ENCODE results near the gene TSHZ1.

The TSHZ1 gene

DNA sequence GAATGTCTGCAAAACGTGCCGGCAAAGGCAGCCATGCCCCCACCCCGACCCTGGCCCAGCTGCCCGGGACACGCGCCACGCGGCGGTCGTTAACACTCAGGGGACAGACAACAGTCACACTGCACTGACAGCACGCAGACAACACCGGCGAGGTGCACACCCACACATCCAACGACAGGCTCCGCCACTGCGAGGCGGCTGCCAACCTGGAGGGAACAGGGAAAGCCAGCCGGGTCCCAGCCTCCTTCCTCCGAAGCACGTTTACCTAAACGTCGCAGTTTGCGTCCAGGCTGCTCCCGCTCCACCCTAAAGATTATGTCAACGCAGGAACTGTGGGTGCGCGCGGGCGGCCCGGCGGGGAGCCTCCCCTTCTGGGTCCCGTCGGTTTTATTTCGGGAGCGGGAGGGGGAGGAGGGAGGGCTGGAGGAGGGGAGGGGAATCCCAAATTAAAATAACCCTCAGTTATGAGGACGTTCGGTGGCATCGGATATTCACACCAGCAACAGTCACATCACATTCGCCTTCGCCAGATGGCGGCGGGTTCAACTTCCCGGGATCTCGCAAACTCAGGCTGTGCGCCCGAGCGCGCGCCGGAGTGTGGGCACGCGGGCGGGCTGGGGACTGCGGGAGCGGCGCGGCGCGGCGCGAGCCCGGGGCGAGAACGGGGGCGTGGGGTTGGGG lies 2.3 kb upstream of the TSHZ1 start:
- DNase-seq = no peak

DNA sequence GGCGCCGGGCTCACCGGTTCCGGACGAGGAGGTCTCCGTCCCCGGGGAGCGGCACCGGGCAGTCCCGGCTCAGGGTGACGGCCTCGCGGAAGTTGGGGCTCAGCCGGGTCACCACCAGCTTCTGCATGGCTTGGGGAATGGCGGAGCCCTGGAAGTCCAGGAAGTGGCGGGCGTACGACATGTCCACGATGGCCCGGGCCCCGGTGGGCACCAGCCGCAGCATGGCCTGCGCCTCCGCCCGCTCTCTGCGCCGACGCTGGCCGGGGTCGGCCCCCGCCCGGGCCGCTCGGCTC lies 1.8 kb upstream of the TSHZ1 start:
- DNase-seq = no peak

DNA sequence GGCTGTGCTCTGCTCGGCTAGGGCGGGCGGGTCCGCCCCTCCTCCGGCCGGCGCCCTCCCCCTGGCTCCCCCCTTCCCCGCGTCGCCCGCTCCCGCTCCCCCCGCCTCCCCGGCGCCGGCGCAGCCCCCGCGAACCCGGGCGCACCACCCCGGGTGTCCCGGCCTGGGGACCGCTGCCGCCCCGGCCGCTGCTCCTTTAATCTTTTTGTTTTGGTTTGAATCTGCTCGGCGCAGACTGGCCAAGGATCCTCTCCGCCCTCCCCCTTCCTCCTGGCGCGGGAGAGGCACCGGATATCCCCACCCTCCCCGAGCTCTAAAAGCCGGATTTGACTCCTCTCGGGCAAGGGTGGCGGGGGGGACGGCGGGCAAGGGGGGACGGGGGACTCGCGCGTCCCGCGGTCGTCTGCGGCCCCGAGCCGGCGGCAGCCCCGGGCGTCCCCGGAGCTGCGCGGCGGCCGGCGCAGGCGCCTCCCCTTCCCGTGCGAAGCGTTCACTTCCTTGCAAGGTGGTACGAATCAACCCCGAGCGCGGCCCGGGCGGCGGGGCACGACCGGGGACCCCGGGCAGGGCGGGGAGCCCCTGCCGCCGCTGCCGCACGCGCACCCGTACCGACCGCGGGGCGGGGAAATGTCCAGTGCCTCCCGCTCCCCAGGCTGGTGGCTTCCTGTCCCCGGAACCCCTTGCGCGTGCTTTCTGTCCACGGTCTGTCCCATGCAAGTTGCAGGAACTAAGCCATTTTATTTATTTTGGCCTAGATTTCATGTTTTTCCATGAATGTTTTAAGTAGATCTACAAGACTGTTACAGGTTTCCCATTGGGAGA lies 1.3 kb upstream of the TSHZ1 start, which contains the start of gene PTGR3:
Gene PTGR3, minus strand, starts transcription at position 11 of the 822 bp plus-strand sequence. CDS start 81 bp downstream, outside the sequence.
- peak; percentile 59 for DNase-seq

DNA sequence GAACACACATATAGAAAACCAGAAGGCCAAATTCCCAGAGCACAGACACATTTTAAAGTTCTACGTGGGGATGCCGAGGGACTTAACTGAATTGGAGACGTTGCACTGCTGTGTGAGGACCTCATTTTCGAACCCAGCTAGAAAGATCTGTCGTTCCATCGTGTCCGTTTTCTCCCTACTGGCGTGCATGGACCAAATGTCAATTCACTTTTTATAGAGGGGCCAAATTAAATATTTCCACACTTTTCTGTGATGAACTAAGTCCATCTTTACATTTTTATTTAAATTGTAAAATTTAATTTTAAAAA lies 692 bp upstream of the TSHZ1 start:
- no peak for DNase-seq

DNA sequence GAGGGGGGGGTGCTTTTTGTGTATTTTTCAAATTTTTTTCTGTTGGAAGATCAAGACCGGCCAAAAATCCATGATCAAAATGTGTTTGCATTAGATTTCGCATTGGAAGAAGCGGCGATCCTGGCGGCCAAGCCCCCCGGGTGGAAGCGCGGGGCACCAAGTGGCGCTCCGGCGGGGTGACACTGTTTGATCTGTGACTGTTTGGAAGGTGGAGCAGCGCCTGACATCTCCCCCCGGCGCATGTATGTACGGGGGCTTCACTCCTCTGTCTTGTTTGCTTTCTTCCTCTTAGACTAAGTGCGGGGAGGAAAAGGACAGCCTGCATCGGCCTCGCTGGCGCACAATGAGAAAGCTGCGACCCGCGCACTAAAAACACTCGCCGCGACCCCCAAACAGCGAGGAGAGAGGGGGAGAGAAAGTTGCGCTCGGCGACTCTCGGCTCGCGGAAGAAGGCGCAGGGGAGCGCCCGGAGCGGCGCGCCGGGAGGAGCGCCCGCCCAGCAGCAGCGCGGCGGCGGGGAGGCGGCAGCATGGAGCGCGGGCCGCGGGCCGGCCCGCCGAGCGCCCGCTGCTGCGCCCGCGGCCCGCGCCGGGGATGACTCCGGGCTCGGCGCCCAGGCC lies 515 bp downstream of the TSHZ1 start:
- DNase-seq = no peak

DNA sequence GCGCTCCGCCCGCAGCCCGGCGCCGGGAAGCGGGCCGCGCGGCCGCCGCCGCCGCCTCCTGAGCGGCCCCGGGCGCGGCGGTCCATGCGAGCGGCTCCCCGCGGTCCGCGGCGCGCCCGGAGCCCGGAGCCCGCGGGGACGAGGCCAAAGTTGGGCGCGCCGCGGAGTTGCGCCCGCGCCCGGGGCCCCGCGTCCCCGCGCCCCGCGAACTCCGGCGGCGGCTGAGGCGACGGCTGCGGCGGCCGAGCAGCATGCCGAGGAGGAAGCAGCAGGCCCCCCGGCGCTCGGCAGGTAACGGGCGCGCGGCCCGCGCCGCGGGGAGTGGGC lies 992 bp downstream of the TSHZ1 start:
- DNase-seq = no peak

DNA sequence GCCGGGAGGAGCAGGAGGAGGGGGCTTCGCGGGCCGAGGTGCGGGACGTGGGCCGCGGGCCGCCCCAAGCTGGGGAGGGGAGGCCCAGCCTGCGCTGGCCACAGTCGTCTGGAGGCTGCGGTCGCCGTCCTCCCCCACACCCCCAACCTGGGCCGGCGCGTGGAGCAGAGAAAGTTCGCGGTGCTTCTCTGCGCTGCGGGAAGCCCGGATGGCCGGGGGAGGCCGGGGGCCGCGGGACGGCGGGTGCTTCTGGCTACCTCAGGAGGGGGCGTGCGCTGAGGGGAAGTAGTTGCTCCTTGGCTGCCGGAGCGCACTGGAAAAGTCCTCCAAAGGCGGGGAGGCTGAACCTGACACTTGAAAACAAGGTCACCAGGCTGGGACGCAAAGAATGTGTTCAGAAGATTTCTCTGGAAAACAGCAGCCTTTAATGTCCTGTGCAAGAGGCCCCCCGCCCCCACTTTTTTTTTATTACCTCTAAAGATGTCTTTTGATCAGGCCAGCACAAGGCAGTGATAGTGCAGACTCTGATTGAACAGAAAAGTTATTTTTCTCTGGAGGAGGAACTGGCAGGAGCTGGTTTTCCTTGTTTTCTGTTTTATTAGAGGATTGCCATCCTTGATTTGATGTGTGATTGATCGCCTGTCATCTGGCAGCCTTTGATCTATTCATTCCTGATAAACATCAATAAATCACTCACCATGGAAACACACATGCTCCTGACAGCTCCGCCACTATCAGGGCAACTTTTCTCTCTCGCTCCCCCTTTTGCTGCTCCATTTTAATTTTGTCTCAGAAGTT lies 1.6 kb downstream of the TSHZ1 start:
- DNase-seq = peak; percentile 10

DNA sequence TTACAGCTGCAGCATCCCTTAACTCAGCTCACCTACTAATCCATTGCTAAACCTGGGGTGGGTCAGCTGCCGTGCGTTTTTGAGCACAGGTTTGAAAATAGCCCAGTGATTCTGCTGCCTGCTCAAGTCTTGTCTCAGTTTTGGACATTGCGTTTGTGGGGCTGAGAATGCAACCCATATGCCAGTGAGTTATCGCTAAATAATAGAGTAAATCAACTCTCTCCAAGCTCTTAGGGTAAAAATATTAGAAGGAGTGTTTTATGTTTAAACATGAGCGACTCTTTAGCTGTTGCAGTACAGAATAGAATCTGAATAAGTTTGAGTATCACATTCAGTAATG lies 2.1 kb downstream of the TSHZ1 start:
- DNase-seq = no peak

DNA sequence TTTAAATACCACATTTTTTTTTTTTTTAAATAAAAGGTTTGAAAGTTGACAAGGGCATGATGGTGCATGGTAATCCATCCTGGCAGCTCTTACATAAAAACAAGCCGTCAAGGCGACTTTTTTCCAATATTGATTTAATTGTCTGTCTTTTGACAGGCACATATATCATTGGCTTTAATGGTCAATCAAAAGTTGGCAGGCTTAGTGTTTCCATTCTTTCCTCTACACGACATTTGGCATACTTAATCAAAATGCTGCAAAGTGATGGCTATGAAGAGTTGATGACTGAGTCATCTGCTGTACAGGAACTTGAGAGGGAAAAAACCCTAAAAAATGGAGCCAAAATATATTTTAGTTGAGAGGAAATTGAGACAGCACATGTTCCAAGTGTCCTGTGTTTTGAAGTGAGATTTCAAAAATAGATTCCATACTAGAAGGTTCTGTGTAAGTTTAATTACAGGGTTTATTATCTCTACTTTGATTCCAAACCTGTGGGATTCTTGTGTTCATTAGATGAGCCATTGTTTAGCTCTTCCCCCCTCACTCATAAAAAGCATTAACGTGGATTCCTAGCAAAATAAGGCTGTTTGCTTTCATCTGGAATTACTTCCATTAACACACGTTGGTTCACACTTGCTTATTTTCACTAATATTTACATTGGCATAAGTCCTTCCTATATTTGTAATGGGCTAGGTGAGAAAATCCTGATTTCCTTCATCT lies 3.2 kb downstream of the TSHZ1 start:
- DNase-seq = no peak

DNA sequence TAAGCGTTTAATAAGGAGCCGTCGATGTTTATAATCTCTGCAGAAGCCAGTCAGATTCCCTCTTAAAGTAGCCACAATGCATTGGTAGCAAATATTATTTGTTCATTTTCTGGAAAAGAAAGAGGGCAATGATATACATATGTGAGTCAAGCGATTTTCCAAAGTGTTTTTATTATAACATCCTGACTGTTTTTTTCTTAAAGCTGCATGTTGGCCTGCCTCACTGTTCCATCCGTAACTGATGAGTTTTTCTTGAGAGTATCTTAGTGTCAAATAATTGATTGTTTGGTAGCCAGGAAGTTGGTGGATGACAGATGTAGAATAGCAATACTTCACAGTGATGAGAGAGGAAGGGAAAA lies 3.7 kb downstream of the TSHZ1 start:
- no peak for DNase-seq

DNA sequence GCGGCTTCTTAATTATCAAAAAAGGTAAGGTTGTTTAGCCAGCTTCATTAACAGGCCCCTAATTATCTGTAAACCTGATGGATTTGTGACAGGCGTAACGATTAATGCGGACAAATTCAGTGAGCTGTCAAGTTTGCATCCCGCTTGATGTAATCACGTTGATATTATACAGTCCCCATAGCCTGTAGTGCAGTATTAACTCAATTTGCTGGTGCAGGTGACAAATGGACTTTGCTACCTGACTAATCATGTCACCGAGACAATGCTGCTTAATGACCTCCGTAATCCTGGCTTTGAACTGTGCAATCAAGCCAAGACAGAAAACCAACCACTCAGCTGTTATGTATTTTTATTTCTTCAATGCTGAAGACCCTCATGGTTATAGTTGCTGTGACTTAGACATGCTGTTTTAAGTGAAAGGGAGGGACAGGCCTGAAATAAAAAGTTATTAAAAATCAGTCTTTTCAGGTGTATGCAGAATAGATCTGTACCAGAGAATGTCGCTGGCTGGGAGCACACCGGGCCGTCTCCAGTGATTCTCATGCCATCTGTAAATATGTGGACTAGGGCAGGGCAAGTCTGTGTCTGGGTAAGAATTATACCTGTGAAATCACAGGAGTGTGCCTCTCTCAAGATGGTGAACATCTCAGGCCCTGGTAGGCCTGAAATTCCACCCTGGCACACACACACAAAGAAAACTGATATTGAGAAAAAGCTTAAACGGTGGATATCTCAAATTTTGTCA lies 4.3 kb downstream of the TSHZ1 start:
- no peak for DNase-seq

DNA sequence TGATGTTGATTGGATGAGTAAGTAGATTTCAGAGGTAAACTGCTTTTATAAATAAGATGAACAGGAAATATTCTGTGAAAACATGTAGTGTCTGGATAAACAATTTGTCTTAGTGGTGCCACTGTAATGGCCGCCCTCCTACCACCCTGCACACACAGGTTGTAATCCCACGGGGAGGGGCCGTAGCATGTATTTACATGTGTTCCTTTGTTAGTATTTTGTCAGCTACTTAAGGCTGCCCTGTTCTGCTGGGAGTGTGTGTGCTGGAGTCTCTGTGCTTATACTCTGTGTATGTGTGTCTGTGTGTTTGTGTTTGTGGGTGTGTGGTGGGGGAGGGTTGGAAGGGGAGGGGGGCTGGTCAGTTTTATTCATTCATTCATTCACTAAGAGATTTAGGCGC lies 5.1 kb downstream of the TSHZ1 start:
- DNase-seq = no peak

DNA sequence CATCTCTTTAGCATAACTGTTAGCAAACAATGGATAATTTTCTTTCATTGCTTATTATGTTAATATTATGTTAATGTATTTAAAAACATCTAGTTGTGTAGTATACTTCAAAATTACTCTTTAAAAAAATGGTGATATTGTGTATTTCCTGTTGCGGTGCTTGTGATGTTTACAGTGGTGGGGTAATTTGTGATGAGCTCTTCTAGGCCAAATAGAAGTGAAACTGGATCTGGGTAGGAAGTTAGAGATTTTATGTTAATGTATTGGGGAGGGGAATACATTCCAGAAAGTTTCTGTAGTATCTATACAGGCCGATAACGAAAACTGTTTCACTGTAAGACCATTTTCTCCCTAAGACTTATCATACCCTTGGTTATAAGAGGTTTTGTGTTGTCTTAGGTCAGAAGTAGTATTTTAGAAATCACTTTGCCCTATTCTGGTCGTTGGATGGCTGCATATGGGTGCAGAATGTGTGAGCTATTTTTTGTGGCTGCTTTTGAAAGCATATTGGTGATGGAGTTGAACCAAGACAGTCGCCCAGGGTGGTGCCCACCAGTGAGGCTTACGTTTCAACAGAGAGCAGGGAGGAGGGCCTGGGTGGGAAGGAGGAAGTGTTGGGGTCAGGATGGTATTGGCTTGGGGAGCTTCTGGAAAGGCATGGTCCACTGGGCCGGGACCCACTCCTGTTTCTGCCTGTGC lies 5.8 kb downstream of the TSHZ1 start:
- no peak for DNase-seq

DNA sequence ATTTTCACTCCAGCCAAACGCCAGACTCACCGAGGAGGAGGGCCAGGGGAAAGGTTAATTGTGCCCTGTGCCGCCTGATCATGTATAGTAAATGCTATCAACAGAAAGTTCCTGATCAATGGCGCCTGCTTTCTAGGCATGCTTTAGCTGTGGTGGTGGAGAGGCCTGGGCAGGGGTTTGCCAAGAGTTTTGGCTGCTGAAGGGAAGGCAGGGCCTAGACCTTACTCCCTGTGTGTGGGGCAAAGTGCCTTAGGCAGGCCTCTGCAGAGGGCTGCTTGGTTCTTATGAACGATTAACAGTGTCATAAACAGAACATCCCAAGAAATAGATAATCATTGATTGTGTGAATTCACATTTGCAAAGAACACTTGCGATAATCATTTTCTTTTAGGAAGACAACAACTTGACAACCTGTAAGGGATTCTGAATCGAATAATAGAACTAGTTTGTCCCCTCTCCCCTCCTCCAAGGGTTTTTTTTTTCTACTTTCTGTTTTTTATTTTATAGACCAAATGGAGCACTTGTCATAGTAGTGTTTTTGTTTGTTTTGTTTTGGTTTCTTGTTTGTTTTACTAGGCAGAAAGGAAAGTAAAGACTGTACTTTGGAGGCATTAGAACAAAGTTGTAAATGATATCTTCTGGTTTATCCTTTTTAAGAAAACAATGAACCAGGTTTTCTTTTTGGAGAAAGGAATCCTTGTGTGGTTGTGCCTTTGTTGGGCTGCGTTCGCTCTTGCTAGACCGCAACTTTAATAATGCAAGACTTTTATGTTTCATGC lies 6.5 kb downstream of the TSHZ1 start:
- no peak for DNase-seq

DNA sequence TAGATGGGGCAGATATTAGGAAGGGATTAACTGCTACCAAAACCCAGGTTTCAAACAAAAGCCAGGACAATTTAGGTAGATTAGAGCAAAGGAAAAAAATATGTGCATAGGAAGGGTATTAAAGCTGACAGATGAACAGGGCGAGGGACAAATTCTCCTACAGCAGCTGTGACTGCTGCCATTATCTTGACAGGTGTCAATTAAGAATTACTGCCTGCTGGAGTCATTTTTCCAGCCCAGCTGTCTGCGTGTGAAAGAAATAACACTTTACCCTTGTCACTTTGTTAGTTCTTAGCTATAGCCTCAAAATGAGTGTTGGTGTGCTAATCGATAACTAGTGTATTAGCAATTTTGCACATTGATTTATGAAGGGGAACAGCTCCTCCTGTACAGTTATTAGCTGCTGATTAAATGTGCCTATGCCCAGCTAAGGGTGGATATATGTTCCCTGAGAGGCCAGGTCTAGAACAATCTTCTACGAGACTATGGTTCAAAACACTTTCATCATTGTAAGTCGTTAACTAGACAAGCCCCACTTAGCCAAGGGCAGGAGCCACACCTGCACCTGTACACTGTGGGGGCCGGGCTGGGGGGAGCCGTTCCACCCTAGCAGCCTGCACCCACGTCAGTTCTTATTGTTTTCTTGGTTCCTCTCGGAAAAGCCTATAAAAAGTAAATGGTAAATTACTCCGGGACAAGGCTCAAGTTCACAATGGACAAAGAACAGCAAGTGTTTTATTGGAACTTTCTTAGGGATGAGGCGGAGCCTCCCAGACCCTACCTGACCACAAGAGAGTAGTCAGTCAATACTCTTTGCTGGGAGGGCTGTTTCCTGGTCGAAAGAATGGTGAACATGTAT lies 7.7 kb downstream of the TSHZ1 start:
- DNase-seq = no peak

DNA sequence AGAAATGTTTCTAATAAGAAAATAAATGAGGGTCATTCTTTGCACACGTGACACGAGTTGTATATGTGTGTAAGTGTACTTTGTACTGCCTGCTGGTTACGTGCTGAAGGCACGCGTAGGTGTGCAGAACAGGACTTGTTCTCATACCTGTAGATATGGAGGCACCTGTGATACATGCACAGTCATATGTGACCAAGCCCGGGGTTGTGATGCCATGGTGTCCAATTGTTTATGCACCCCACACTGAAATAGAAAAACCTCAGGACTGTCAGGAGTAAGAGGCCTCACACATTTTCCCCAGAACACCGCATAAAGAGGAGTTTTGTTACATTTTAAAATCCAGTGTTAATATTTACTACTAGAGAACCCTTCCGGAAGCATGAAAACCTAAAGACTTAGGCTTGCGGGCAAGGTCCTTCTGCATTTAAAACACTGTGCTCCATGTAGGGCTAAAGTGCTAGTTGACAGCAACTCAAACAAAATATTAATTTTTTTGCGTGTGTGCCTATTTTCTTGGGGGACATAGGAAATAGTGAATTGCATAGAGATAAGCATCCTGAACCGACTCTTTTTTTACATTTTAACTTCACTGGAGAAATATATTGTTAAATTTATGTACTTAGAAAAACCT lies 9.3 kb downstream of the TSHZ1 start:
- no peak for DNase-seq

DNA sequence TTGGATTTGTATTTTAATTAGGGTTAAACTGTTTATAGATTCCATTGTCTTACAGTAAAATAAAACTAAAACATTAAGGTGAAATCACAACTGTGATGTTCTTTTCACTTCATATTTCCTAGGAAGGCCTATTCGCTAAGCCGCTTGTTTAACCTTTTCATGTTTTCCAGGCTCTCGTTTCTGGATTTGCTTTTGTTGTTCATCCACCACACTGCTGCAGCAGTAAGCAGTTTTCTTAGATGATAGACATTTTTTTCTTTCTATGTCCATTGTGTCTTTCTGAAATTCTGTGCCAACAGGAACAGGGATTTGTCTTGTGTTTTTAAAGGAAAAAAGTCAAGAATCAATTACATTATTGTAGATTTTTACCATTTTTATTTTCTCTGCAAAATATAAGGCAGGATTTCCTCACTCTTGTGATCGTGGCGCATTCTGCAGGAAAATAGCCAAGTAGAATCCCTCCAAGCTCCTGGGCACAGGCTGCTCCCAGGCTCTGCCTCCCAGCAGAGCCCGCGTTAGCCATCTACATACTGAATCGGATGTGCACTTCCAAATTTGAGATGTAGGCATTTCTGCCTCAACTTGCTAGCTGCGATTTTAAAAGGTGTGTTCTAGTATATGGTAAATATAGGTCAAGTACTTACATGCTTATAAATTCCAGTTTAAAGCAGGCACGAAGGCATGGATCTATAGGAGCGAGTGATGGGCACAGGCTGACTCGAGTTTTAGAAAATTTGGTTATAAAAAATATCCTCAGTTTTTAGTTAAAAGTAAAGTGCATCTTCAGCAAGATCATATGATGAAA lies 10.2 kb downstream of the TSHZ1 start:
- DNase-seq = no peak

DNA sequence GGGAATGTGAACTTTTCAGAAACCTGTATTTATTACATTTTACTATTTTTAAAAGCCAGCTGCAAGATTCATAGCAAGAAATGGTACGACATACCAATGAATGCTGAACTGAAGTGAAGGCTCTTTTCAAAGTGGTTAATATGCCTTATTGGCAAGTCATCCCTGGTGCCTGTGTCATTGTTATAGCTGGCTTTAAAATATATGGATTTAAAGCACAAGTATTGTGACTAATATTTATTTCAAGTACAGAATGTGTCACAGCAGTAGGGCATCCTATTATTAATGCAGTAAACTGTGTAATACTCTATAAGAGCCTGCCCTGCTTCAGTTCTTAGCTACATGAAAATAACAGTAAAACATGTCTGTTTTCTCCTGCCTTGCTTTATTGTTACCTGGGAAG lies 10.8 kb downstream of the TSHZ1 start:
- no peak for DNase-seq

DNA sequence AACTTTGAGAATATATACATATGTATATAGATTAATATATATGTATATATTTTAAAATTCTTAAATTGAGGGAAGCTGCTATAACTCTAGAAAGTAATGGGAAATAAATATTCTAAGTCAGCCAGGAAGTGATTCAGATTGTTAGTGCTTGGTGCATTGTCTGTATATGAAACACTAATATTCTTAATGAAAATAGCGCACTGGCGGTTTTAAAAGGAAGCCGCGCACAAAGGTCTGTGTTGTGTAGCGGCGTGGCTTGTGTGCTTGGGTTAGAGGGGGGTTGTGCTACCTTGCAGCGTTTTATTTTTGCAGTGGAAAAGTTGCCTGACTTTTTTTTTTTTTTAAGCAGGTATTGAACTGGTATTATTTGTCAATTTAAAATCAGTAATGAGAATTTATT lies 11.3 kb downstream of the TSHZ1 start:
- DNase-seq = no peak
